ENCODE measurements around the gene PTX4. TPM values are rescaled to one million over a fixed set of nuclear protein-coding genes. Genes with fewer than 3 reads are reported as not detected.

Gene PTX4
- total and polyA plus RNA-seq, 9 donors = 0.34 to 1.1 (median 0.74) TPM

DNA sequence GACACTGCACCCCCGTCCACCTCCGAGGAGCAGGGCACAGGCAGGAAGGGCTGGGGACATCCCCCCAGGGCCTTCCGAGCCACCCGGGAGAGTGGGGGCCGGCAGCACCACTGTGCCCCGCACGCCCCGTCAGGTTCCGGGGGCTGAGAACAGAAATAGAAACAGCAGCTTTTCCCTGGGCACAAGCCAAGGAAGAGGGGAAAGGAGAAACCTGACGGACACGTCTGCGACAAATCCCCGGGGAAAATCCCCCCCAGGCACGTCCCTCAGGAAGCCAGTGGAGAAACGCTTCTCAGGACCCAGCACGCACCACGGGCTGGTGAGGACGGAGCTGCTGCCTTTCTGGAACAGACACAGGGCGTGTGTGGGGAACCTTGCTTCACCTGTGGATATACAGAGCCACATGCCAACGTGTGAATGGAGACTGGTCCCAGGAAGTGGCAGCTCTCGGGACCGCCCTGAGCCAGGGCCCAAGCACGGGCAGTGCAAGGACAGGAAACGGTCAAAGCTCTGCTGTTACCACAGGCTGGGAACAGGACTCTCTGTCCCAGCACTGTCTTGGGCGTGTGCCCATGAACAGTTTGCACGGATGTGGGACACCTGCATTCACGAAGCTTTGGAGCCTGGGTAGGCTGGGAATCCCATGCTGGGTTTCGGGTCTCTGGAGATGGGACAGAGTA, 43.5 kb upstream of the PTX4 start:
- peak; percentile 76 for DNase-seq
- H3K36me3 ChIP-seq (ENCODE audit: control insufficient read depth, insufficient read depth, low read length) = peaks cover 17% of the 10 kb centered on the region
- H3K27ac ChIP-seq (ENCODE audit: low read length) = peak overlapping the region; percentile 90
- WGBS (ENCODE audit: insufficient coverage) = 40% methylated on average over 27 of the region's 28 CpGs
- H3K27me3 ChIP-seq (ENCODE audit: control insufficient read depth, insufficient read depth, low read length) = no peaks in the 10 kb centered on the region
- peaks cover 70% of the 10 kb centered on the region for H3K4me1 ChIP-seq (ENCODE audit: control insufficient read depth, insufficient read depth, low read length)
- no peak overlapping the region for H3K4me3 ChIP-seq (ENCODE audit: low read length)
- no peaks in the 10 kb centered on the region for H3K9me3 ChIP-seq (replicated peaks; ENCODE audit: control insufficient read depth, low read depth, low read length)

DNA sequence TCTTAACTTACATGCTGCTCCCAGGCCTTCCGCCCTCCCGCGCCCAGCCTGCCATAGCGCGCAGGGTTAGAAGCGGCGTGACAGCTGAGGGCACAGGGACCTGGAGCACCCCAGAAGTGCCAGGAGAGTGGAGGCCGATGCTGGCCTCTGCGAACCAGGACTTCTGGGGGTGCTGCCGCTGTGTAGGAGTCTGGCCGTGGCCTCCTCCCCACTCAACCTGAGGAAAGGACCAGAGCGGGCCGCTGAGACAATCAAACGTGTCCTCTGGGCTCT, 42.8 kb upstream of the PTX4 start:
- no peak for DNase-seq
- Histone ChIP-seq H3K4me1 (ENCODE audit: control insufficient read depth, insufficient read depth, low read length) (peaks cover 68% of the 10 kb centered on the region), H3K9me3 (replicated peaks; ENCODE audit: control insufficient read depth, low read depth, low read length) (no peaks in the 10 kb centered on the region), H3K27me3 (ENCODE audit: control insufficient read depth, insufficient read depth, low read length) (no peaks in the 10 kb centered on the region), H3K4me3 (ENCODE audit: low read length) (no peak overlapping the region), H3K27ac (ENCODE audit: low read length) (peak overlapping the region; percentile 90), H3K36me3 (ENCODE audit: control insufficient read depth, insufficient read depth, low read length) (peaks cover 11% of the 10 kb centered on the region)
- WGBS (ENCODE audit: insufficient coverage) = 83% methylated on average over 7 of the region's 14 CpGs

DNA sequence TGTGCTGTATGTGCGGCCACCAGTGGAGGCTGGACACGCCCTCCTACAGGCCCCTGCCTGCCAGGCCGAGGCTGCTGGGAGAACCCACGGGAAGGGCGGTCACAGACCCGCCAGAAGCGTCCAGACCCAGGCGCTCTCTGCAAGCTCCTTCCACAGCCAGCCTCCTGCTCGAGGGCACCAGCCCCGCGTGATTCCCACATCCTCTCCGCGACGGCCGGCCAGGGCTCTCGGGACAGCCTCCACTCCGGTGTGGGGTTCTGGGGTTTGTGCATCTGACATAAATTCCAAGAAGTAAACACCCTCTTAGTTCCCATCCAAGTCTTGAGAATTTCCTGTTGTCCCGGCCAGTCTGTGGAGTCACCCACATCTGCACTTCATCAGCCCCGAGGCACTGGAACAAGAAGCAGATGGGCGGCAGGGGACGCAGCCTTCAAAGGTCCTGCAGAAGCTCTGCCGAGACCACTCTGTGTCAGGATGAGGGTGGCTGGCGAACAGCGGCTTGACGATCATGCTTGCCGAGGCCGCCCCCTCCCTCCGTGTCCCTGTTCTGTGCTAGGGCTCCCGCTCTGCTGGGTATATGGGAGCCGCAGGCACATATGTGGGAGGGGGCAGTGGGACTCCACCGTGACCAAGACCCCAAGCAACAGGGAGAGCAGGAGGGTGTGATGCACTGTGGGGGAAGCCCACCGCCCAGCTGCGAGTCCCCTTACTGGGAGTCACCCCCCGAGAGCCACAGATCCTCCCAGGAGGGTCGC, 42.3 kb upstream of the PTX4 start:
- 36% methylated on average over 31 of the region's 35 CpGs for WGBS (ENCODE audit: insufficient coverage)
- H3K4me3 ChIP-seq (ENCODE audit: low read length) = no peak overlapping the region

DNA sequence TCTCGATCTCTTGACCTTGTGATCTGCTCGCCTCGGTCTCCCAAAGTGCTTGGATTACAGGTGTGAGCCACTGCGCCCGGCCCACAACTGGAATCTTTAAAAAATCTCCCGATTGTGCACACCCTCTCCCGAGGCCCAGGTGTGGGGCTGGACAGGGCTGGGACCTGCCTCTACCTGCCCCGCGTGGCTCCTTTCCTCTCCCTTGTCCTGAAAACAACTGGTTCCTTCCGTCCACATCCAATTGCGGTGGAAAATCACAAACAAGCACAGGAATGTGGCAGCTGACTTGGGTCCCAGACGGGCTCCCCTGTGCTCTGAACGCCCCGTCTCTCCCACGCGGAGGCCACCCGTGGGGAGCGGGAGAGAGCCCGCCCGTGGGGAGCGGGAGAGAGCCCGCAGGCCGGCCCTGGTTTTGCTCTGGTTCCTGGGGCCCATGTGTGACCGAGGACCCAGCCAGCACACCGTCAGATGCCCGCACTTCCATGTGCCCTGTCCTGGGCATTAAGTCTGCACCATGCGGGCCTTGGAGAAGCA, 41.7 kb upstream of the PTX4 start:
- H3K4me1 ChIP-seq (ENCODE audit: control insufficient read depth, insufficient read depth, low read length) = peaks cover 56% of the 10 kb centered on the region
- peak overlapping the region; percentile 90 for H3K27ac ChIP-seq (ENCODE audit: low read length)
- no peak for DNase-seq
- no peaks in the 10 kb centered on the region for H3K9me3 ChIP-seq (replicated peaks; ENCODE audit: control insufficient read depth, low read depth, low read length)
- H3K4me3 ChIP-seq (ENCODE audit: low read length) = no peak overlapping the region
- H3K27me3 ChIP-seq (ENCODE audit: control insufficient read depth, insufficient read depth, low read length) = no peaks in the 10 kb centered on the region
- peaks cover 2% of the 10 kb centered on the region for H3K36me3 ChIP-seq (ENCODE audit: control insufficient read depth, insufficient read depth, low read length)
- WGBS (ENCODE audit: insufficient coverage) = 66% methylated on average over 23 of the region's 27 CpGs

More for the DNA sequence above, 42.3 kb upstream of the PTX4 start:
- Histone ChIP-seq H3K27ac (ENCODE audit: low read length) (peak overlapping the region; percentile 90), H3K9me3 (replicated peaks; ENCODE audit: control insufficient read depth, low read depth, low read length) (no peaks in the 10 kb centered on the region), H3K36me3 (ENCODE audit: control insufficient read depth, insufficient read depth, low read length) (peaks cover 5% of the 10 kb centered on the region), H3K4me1 (ENCODE audit: control insufficient read depth, insufficient read depth, low read length) (peaks cover 63% of the 10 kb centered on the region), H3K27me3 (ENCODE audit: control insufficient read depth, insufficient read depth, low read length) (no peaks in the 10 kb centered on the region)
- DNase-seq = peak; percentile 90

DNA sequence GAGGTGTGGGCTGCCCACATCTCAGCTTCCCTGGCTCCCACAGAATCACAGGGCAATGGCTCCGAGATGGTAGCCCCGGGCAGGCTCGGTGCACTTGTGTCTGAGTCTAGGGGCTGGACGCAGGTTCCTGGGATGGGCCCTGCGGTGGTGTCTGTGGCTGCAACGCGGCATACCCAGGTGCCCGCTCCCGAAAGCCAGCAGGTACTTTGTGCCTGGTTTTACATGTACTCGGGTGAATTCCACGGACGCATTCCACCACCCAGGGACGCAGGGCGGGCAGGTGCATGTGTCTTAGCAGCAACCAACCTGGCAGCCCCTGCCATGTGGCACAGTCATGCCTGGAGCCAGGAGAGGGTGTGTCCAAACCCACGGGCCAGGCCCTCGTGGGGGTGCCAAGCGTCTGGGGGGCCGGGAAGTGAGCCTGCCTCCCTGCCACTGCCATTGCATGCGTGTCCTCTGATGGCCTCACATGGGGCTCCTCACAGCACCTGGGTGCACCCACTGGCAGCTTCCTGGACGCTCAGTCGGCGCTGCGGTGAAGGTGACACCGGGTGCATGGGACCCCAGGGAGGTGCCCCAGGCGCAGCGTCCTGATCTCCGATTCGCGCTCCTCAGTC, 40.3 kb upstream of the PTX4 start:
- Histone ChIP-seq H3K4me1 (ENCODE audit: control insufficient read depth, insufficient read depth, low read length) (peaks cover 51% of the 10 kb centered on the region), H3K4me3 (ENCODE audit: low read length) (no peak overlapping the region), H3K27me3 (ENCODE audit: control insufficient read depth, insufficient read depth, low read length) (no peaks in the 10 kb centered on the region), H3K27ac (ENCODE audit: low read length) (no peak overlapping the region), H3K36me3 (ENCODE audit: control insufficient read depth, insufficient read depth, low read length) (peaks cover 9% of the 10 kb centered on the region), H3K9me3 (replicated peaks; ENCODE audit: control insufficient read depth, low read depth, low read length) (no peaks in the 10 kb centered on the region)
- WGBS (ENCODE audit: insufficient coverage) = 89% methylated on average over 28 of the region's 29 CpGs
- no peak for DNase-seq

DNA sequence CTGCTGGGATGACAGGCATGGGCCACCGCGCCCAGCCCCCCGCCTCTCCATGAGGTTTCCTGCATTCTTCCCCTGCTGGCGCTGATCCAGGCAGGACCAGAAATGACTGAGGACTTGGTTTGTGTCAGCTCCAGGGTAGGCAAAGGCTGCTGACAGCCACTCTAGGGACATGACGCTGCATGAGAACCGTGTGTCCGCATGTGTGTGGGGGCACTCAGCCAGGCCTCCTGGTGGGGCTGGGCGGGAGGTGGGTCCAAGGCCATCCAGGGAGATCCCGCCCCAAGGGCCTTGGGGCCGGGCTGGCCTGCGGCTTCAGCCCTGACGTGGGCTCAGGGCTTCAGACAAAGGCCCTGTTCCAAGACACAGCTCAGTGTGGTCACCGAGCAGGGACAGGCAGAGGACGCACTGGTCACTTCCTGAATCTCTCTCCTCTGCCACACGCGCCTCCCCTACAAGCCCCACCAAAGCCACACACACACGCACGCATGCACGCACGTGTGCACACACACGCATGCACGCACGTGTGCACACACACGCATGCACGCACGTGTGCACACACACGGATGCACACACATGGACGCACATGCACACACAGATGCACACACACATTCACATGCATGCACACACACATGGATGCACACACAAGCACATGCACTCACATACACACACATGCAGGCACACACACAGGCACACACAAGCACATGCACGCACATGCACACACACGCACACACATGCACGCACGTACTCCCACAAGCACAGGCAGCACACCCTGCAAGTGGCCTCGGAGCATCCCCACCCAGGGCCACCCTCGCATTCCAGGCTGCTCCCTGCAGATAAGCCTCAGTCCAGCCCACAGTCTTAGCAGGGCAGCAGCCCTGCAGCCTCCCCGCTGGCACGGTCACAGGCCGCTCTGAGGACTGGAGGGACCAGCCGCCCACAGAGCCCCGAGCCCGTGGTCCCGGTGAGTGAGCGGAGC, 39.4 kb upstream of the PTX4 start:
- no peaks in the 10 kb centered on the region for H3K27me3 ChIP-seq (ENCODE audit: control insufficient read depth, insufficient read depth, low read length)
- peaks cover 48% of the 10 kb centered on the region for H3K4me1 ChIP-seq (ENCODE audit: control insufficient read depth, insufficient read depth, low read length)
- peaks cover 17% of the 10 kb centered on the region for H3K36me3 ChIP-seq (ENCODE audit: control insufficient read depth, insufficient read depth, low read length)
- WGBS (ENCODE audit: insufficient coverage) = 55% methylated on average over 39 of the region's 42 CpGs
- peak overlapping the region; percentile 35 for H3K27ac ChIP-seq (ENCODE audit: low read length)
- H3K4me3 ChIP-seq (ENCODE audit: low read length) = no peak overlapping the region
- no peaks in the 10 kb centered on the region for H3K9me3 ChIP-seq (replicated peaks; ENCODE audit: control insufficient read depth, low read depth, low read length)
- DNase-seq = peak; percentile 67

DNA sequence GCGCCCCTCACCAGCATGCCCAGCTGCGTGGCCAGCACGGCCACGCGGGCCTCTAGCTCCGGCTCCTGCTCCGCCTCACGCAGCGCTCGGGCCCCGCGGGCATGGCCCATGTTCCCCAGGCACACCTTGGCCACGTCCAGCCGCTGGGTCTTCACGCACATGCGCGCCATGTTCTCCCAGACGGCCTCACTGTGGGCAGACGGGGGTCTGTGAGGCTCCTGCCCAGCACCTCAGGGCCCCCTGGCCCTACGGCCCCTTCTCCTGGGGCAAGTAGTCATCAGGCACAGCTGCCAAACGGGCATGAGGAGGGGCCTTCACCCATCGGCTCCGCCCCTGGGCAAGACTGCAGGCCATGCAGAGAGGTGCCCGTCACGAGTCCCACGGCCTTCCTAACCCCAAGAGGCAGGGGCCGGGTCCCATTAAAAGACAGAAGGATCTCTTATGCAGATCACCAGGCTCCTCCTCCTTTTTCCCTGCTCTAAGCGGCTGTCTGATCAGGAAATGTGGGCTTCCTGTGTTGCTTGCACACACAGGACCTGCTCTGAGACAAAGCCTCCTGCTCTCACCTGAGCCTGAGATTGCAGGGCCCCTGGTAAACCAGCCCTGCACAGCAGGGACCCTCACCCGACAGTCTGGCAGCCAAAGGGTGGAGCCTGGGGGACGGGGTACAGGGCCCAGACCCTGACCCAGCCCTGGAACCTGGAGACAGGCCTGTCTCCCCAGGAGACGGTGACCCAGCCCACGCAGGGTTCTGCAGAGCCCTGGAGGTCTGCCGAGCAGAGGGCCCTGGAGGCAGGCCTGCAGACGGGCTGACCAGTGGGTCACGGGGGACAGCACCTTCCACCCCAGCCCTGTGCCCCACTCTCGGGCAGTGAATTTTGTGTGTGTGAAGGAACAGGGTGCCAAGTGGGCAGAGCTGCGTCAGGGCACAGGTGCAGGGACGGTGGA, 38.1 kb upstream of the PTX4 start:
- WGBS (ENCODE audit: insufficient coverage) = 76% methylated on average over 36 of the region's 38 CpGs
- DNase-seq = no peak
- H3K9me3 ChIP-seq (replicated peaks; ENCODE audit: control insufficient read depth, low read depth, low read length) = no peaks in the 10 kb centered on the region
- H3K4me1 ChIP-seq (ENCODE audit: control insufficient read depth, insufficient read depth, low read length) = peaks cover 36% of the 10 kb centered on the region
- H3K36me3 ChIP-seq (ENCODE audit: control insufficient read depth, insufficient read depth, low read length) = peaks cover 18% of the 10 kb centered on the region
- no peaks in the 10 kb centered on the region for H3K27me3 ChIP-seq (ENCODE audit: control insufficient read depth, insufficient read depth, low read length)
- no peak overlapping the region for H3K27ac ChIP-seq (ENCODE audit: low read length)
- no peak overlapping the region for H3K4me3 ChIP-seq (ENCODE audit: low read length)

DNA sequence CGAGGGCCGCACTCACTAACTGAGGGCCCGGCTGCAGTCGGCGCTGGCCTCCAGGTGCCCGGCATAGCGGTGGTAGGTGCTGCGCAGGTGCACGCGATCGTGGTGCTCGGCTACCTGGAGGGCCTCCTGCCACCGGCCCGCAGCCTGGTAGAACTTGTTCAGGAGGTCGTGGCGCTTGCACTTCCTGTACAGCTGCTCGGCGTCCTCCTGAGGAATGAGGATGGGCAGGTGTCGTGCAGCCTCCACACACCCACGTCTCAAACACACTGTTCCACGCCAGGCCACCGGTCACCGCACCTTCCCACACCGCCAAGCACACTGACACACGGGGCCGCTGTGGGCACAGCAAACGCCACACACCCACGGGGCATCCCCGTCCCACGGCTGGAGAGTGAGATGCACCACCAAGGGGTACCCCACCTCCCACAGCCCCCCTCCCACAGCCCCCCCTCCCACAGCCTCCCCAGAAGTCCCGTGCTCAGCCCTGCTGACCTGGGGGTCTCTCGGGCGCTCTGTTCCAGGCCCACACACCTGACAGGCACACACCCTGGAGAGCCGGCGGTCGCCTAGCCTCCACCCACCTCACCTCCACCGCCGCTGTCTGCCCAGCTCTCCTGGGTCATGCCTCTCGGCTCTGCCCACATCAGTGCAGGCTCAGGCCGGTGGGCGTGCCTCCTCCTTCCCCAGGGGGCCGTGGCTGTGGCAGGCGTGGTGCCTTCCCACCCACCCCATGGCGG, 37.3 kb upstream of the PTX4 start:
- H3K9me3 ChIP-seq (replicated peaks; ENCODE audit: control insufficient read depth, low read depth, low read length) = no peaks in the 10 kb centered on the region
- 91% methylated on average over 34 of the region's 44 CpGs for WGBS (ENCODE audit: insufficient coverage)
- DNase-seq = no peak
- no peak overlapping the region for H3K4me3 ChIP-seq (ENCODE audit: low read length)
- peaks cover 28% of the 10 kb centered on the region for H3K4me1 ChIP-seq (ENCODE audit: control insufficient read depth, insufficient read depth, low read length)
- peaks cover 18% of the 10 kb centered on the region for H3K36me3 ChIP-seq (ENCODE audit: control insufficient read depth, insufficient read depth, low read length)
- no peaks in the 10 kb centered on the region for H3K27me3 ChIP-seq (ENCODE audit: control insufficient read depth, insufficient read depth, low read length)
- H3K27ac ChIP-seq (ENCODE audit: low read length) = no peak overlapping the region
